ENCODE data around the gene PLXNA2. TPM values are rescaled to one million over a fixed set of nuclear protein-coding genes. Genes with fewer than 3 reads are reported as not detected.

PLXNA2 gene
- total RNA-seq, 1 experiment from 2014 or later, result 69.7 TPM

DNA sequence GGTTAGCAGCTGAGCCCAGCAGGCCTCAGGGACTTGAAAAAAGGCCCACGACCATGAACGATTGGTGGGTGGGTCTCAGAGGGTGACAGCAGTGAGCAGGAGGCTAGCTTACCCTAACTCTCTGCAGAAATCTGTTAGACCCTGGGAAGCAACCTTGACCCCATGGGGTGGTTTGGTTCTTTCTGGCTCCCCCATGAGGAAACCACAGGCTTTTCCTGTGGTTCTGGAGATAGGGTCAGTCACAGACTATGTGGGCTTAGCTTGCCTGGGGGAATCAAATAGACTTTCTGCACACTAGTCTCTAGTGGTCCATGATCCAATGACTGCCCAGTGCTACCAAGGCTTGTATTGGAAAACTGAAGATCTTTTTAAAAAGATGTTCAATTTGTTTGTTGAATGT is 118.1 kb downstream of the PLXNA2 start:
- Mint-ChIP-seq H3K9me3 (ENCODE audit: unreplicated experiment) (no peaks in the 10 kb centered on the region), H3K27ac (ENCODE audit: low read depth, unreplicated experiment) (no peak overlapping the region), H3K36me3 (ENCODE audit: insufficient read depth, unreplicated experiment) (peaks cover 17% of the 10 kb centered on the region), H3K4me3 (ENCODE audit: unreplicated experiment) (no peak overlapping the region), H3K27me3 (ENCODE audit: insufficient read depth, unreplicated experiment) (no peaks in the 10 kb centered on the region), H3K4me1 (ENCODE audit: insufficient read depth, unreplicated experiment) (no peaks in the 10 kb centered on the region)
- ChIA-PET CTCF (interaction anchor here (0.8 to 14.2 kb wide), 5 partner anchors 32 to 547 kb away, joined by 3 to 586 read pairs (median 4); partner anchors contain the start of gene PLXNA2), POLR2A (no interaction called here)
- intact Hi-C loops (cut with micrococcal nuclease), result no loop called here
- TF ChIP-seq, protein P1, sequence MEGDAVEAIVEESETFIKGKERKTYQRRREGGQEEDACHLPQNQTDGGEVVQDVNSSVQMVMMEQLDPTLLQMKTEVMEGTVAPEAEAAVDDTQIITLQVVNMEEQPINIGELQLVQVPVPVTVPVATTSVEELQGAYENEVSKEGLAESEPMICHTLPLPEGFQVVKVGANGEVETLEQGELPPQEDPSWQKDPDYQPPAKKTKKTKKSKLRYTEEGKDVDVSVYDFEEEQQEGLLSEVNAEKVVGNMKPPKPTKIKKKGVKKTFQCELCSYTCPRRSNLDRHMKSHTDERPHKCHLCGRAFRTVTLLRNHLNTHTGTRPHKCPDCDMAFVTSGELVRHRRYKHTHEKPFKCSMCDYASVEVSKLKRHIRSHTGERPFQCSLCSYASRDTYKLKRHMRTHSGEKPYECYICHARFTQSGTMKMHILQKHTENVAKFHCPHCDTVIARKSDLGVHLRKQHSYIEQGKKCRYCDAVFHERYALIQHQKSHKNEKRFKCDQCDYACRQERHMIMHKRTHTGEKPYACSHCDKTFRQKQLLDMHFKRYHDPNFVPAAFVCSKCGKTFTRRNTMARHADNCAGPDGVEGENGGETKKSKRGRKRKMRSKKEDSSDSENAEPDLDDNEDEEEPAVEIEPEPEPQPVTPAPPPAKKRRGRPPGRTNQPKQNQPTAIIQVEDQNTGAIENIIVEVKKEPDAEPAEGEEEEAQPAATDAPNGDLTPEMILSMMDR (IDR thresholded peaks at IDR 0.05; ENCODE audit: unreplicated experiment), result no peak
- no peak for DNase-seq (ENCODE audit: unreplicated experiment)
- no TSS peak for BruUV-seq (replicated peaks)

DNA sequence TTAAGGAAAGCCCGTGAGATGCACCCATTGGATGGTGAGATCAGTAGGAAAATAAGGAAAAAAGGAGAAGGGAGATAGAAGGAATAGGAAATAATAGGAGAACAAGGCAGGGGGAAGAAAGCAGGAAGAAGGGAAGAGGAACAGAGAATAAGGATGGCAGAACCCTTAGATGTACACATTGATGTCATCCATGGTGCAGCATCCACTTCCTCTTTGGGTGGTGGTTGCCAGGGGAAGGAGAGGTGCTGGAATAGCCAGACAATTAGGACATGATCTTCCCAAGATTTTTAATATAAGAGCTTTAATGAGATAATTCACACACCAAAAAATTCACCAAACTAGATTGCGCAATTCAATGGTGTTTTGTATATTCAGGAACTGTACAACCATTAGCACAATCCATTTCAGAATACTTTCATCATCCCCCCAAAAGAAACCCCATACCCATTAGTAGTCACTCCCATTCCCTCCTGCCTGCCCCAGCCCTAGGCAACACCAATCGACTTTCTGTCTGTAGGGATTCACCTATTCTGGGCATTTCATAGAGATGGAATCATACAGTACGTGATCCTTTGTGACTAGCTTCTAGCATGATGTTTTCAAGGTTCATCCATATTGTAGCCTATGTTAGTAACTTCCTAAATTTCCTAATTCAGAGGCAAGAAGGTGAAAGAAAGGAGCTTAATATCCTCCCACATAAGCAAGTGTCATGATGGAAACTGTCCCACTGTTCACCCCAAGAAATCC is 121.4 kb downstream of the PLXNA2 start:
- TF ChIP-seq, protein P1 (IDR thresholded peaks at IDR 0.05; ENCODE audit: unreplicated experiment), result no peak
- no peak overlapping the region for H3K4me3 Mint-ChIP-seq (ENCODE audit: unreplicated experiment)
- ChIA-PET POLR2A (interaction anchor here (0.6 to 2.2 kb wide), 11 partner anchors 9 to 167 kb away, joined by 3 to 5 read pairs (median 4); no protein-coding TSS in a partner anchor), CTCF (interaction anchor here (0.5 to 14.2 kb wide), 10 partner anchors 9 to 116 kb away, joined by 3 to 586 read pairs (median 4); partner anchors contain the start of gene PLXNA2)
- no peaks in the 10 kb centered on the region for H3K27me3 Mint-ChIP-seq (ENCODE audit: insufficient read depth, unreplicated experiment)
- no peaks in the 10 kb centered on the region for H3K9me3 Mint-ChIP-seq (ENCODE audit: unreplicated experiment)
- no peak overlapping the region for H3K27ac Mint-ChIP-seq (ENCODE audit: low read depth, unreplicated experiment)
- no peaks in the 10 kb centered on the region for H3K4me1 Mint-ChIP-seq (ENCODE audit: insufficient read depth, unreplicated experiment)
- DNase-seq (ENCODE audit: unreplicated experiment), result no peak
- intact Hi-C loops (cut with micrococcal nuclease), result no loop called here
- peaks cover 5% of the 10 kb centered on the region for H3K36me3 Mint-ChIP-seq (ENCODE audit: insufficient read depth, unreplicated experiment)
- BruUV-seq (replicated peaks), result no TSS peak

DNA sequence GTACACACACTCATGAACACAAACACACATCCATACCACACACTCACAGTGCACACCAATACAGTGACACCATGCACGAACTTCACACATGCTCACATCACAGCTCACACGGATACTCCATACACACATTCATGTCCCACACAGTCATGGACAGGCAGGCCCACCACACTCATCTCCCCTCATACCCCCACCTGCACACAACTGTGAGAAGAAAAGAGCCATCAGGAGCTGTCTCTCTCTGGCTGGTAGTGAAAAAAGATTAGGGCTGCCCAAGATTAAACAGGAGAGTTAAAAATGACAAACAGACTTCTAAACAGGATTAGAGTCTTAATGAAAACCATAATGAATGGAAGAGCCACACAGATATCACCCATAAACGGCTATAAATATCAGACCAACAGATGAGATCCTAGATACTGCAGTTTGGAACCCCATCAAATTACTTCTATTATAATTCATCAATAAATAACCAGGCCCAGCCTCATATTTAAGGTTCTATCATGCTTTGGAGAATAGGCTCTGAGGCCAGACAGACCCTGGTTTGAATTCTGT is 122.3 kb downstream of the PLXNA2 start:
- Mint-ChIP-seq H3K9me3 (ENCODE audit: unreplicated experiment) (no peaks in the 10 kb centered on the region), H3K27ac (ENCODE audit: low read depth, unreplicated experiment) (no peak overlapping the region), H3K4me3 (ENCODE audit: unreplicated experiment) (no peak overlapping the region), H3K27me3 (ENCODE audit: insufficient read depth, unreplicated experiment) (no peaks in the 10 kb centered on the region), H3K36me3 (ENCODE audit: insufficient read depth, unreplicated experiment) (peaks cover 8% of the 10 kb centered on the region), H3K4me1 (ENCODE audit: insufficient read depth, unreplicated experiment) (no peaks in the 10 kb centered on the region)
- TF ChIP-seq, protein P1 (IDR thresholded peaks at IDR 0.05; ENCODE audit: unreplicated experiment), result no peak
- ChIA-PET CTCF (interaction anchor here (0.6 to 14.2 kb wide), 7 partner anchors 10 to 116 kb away, joined by 3 to 586 read pairs (median 3); partner anchors contain the start of gene PLXNA2), POLR2A (interaction anchor here (0.6 to 1.4 kb wide), 5 partner anchors 21 to 657 kb away, joined by 3 to 4 read pairs (median 3); no protein-coding TSS in a partner anchor)
- intact Hi-C loops (cut with micrococcal nuclease), result no loop called here
- no TSS peak for BruUV-seq (replicated peaks)
- no peak for DNase-seq (ENCODE audit: unreplicated experiment)

DNA sequence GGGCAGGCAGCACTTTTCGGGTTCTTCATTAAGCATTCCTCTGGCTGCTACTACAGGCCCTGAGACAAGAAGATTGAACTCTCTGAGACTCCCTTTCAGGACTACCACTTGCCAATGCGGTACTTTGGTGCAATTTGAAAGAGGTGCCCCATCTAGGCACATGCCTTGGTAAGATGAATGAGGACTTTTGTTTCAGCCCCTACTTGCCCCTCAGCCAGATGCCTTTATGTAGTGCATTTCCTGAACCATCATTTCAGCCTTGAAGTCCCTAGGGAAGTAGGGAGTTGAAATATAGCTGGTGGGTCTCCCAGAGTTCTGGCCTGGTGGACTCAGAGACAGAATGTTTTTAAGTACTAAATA is 123.8 kb downstream of the PLXNA2 start:
- intact Hi-C loops (cut with micrococcal nuclease), result no loop called here
- H3K27ac Mint-ChIP-seq (ENCODE audit: low read depth, unreplicated experiment), result no peak overlapping the region
- H3K27me3 Mint-ChIP-seq (ENCODE audit: insufficient read depth, unreplicated experiment), result no peaks in the 10 kb centered on the region
- H3K36me3 Mint-ChIP-seq (ENCODE audit: insufficient read depth, unreplicated experiment), result peaks cover 7% of the 10 kb centered on the region
- no TSS peak for BruUV-seq (replicated peaks)
- no peak overlapping the region for H3K4me3 Mint-ChIP-seq (ENCODE audit: unreplicated experiment)
- TF ChIP-seq, protein P1 (IDR thresholded peaks at IDR 0.05; ENCODE audit: unreplicated experiment), result no peak
- DNase-seq (ENCODE audit: unreplicated experiment), result no peak
- no peaks in the 10 kb centered on the region for H3K4me1 Mint-ChIP-seq (ENCODE audit: insufficient read depth, unreplicated experiment)
- POLR2A ChIA-PET, result no interaction called here
- CTCF ChIA-PET, result interaction anchor here (1.1 to 14.2 kb wide), 8 partner anchors 9 to 236 kb away, joined by 3 to 586 read pairs (median 6); partner anchors contain the start of gene PLXNA2
- no peaks in the 10 kb centered on the region for H3K9me3 Mint-ChIP-seq (ENCODE audit: unreplicated experiment)
